HEK293T (cell line): Measurements from ENCODE around the gene SBDS.
"Not testable (repeated sequence)": the region's sequence is repeated elsewhere in the genome, so short reads cannot be mapped to it uniquely, and the experiment has no call there.

Source experiments
- FOXK2 ChIP-seq: fragments of 450-650 bp; IDR thresholded peaks from 2 replicates; pipeline ENCODE4 v1.6.1; 2016; ENCODE audit warnings: mild to moderate bottlenecking
- L3MBTL2 ChIP-seq: fragments of 450-650 bp; conservative IDR thresholded peaks from 2 replicates; pipeline ENCODE4 v1.6.1; 2016; ENCODE audit warnings: mild to moderate bottlenecking
- LEF1 ChIP-seq: fragments of 450-650 bp; IDR thresholded peaks from 2 replicates; pipeline ENCODE4 v1.6.1; 2017; ENCODE audit warnings: mild to moderate bottlenecking, borderline replicate concordance
- SP1 ChIP-seq: fragments of 450-650 bp; IDR thresholded peaks from 2 replicates; pipeline ENCODE4 v1.6.1; 2017
- SUZ12 ChIP-seq: fragments of 450-650 bp; IDR thresholded peaks from 2 replicates; pipeline ENCODE4 v1.6.1; 2016; ENCODE audit warnings: mild to moderate bottlenecking
- TARDBP ChIP-seq: fragments of 450-650 bp; IDR thresholded peaks from 2 replicates; pipeline ENCODE4 v1.6.1; 2016
- ZNF384 ChIP-seq: fragments of 450-650 bp; IDR thresholded peaks from 2 replicates; pipeline ENCODE4 v1.6.1; 2016

- not testable (repeated sequence) for TF ChIP-seq SP1, ZNF384, LEF1, SUZ12, TARDBP, FOXK2, L3MBTL2
These were observed 18.8 kb upstream of the SBDS start for GRCh38 chr7:67014076-67014622.
